B cell (primary cell): ENCODE data around the gene PLVAP. TPM values are rescaled to one million over a fixed set of nuclear protein-coding genes. Genes with fewer than 3 reads are reported as not detected.

Experiments
- ATAC-seq: fragments of 200-7000 bp; cut with Tn5 transposase; one replicate; pipeline ENCODE4 v1.10.0; 2021; ENCODE audit warnings: low read depth, mild to moderate bottlenecking, moderate number of reproducible peaks, moderate library complexity
- CTCF ChIA-PET: fragments of 350-600 bp; sonication (Branson Sonifier 250); formaldehyde crosslinking; loops from one replicate; lab custom pipeline; 2021; ENCODE audit warnings: antibody characterized with exemption, inconsistent platforms; lab: Charles Lee
- POLR2A ChIA-PET: fragments of 350-600 bp; sonication (Branson Sonifier 250); formaldehyde crosslinking; loops from one replicate; lab custom pipeline; 2021; ENCODE audit warnings: antibody characterized with exemption; lab: Charles Lee
- DNase-seq: peaks from one replicate; pipeline ENCODE4 v3.0.0; 2013
- H2AFZ ChIP-seq: 2 replicates; pipeline ENCODE4 v1.6.1; 2012; ENCODE audit warnings: mild to moderate bottlenecking, low read depth, low read length; ENCODE audit not compliant: insufficient read depth, poor library complexity, severe bottlenecking
- H3K27ac ChIP-seq, 2 donors: 1 replicate in 1 of 2; 2 replicates in 1 of 2; pipeline ENCODE4 v1.5.1; 2012 to 2013; ENCODE audit warnings: low read length in 2 of 2, mild to moderate bottlenecking in 2 of 2, moderate library complexity in 1 of 2
- H3K27me3 ChIP-seq, 4 experiments: fragments of 200-600 bp in 1 of 4; sonication (generic) in 1 of 4; replicated peaks in 1 of 4; 1 replicate in 2 of 4; 2 replicates in 2 of 4; pipeline versions ENCODE4 v1.6.1 to v1.7.0; 2013 to 2016; ENCODE audit warnings: low read length in 3 of 4, mild to moderate bottlenecking in 2 of 4, mixed read lengths in 1 of 4, moderate library complexity in 1 of 4; ENCODE audit not compliant: insufficient read depth in 4 of 4, control insufficient read depth in 3 of 4; ENCODE audit errors: control extremely low read depth in 1 of 4
- H3K36me3 ChIP-seq, 2 experiments: replicated peaks in 1 of 2; 1 replicate in 1 of 2; 2 replicates in 1 of 2; pipeline versions ENCODE4 v1.6.1 to v1.7.1; 2013; ENCODE audit warnings: low read length in 1 of 2; ENCODE audit not compliant: insufficient read depth in 2 of 2, control insufficient read depth in 1 of 2; ENCODE audit errors: control extremely low read depth in 1 of 2, extremely low read depth in 1 of 2
- H3K4me1 ChIP-seq, 2 donors: fragments of 200-600 bp in 1 of 2; sonication (generic) in 1 of 2; 1 replicate in 1 of 2; 2 replicates in 1 of 2; pipeline versions ENCODE4 v1.5.1 to v1.6.1; 2013 to 2017; ENCODE audit warnings: low read length in 2 of 2; ENCODE audit not compliant: control insufficient read depth in 2 of 2, insufficient read depth in 2 of 2
- H3K4me2 ChIP-seq: replicated peaks from 2 replicates; pipeline ENCODE3; 2012; ENCODE audit warnings: mild to moderate bottlenecking, low read depth, low read length; ENCODE audit not compliant: poor library complexity, severe bottlenecking
- H3K4me3 ChIP-seq, 5 experiments: fragments of 200-600 bp in 1 of 5; sonication (generic) in 1 of 5; 1 replicate in 3 of 5; 2 replicates in 2 of 5; pipeline versions ENCODE4 v1.5.1 to v1.7.0; 2011 to 2016; ENCODE audit warnings: low read length in 4 of 5, mild to moderate bottlenecking in 4 of 5, low read depth in 2 of 5, control low read depth in 1 of 5, moderate library complexity in 1 of 5; ENCODE audit not compliant: insufficient read depth in 1 of 5; ENCODE audit errors: control extremely low read depth in 1 of 5, extremely low read depth in 1 of 5
- H3K79me2 ChIP-seq: fragments of 200-600 bp; sonication (generic); one replicate; pipeline ENCODE4 v1.6.0; 2016; ENCODE audit warnings: low read length; ENCODE audit not compliant: control insufficient read depth, insufficient read depth
- H3K9ac ChIP-seq: fragments of 200-600 bp; sonication (generic); 2 replicates; pipeline ENCODE4 v1.6.1; 2017; ENCODE audit warnings: mild to moderate bottlenecking, low read length, moderate library complexity
- H3K9me3 ChIP-seq, 3 donors: one replicate each; pipeline versions ENCODE4 v1.6.1 to v1.7.1; 2013; ENCODE audit warnings: low read length in 2 of 3; ENCODE audit not compliant: control insufficient read depth in 2 of 3, insufficient read depth in 1 of 3; ENCODE audit errors: control extremely low read depth in 1 of 3
- H4K20me1 ChIP-seq: 2 replicates; pipeline ENCODE4 v1.6.0; 2012; ENCODE audit warnings: mild to moderate bottlenecking, low read length; ENCODE audit not compliant: insufficient read depth, control insufficient read depth, poor library complexity, severe bottlenecking
- H3K27ac Mint-ChIP-seq: one replicate; pipeline ENCODE4 v1.8.0; 2021; ENCODE audit warnings: mixed read lengths
- H3K27me3 Mint-ChIP-seq: one replicate; pipeline ENCODE4 v1.8.0; 2021; ENCODE audit warnings: mixed read lengths
- H3K4me1 Mint-ChIP-seq: one replicate; pipeline ENCODE4 v1.8.0; 2021; ENCODE audit warnings: mixed read lengths
- H3K4me3 Mint-ChIP-seq: one replicate; pipeline ENCODE4 v1.8.0; 2021; ENCODE audit warnings: mixed read lengths
- H3K9me3 Mint-ChIP-seq: one replicate; pipeline ENCODE4 v1.8.0; 2022; ENCODE audit warnings: mixed read lengths; ENCODE audit not compliant: insufficient read depth
- EZH2 ChIP-seq: IDR thresholded peaks from 2 replicates; pipeline ENCODE4 v1.6.1; 2012; ENCODE audit warnings: borderline replicate concordance, low read depth, mild to moderate bottlenecking, moderate library complexity, low read length; ENCODE audit not compliant: insufficient read depth, poor library complexity, severe bottlenecking
- WGBS: methylation state at CpG from one replicate; pipeline ENCODE4 v1.1.5; 2013; ENCODE audit warnings: missing lambda C conversion rate; ENCODE audit not compliant: insufficient coverage; 5-methylcytosine and 5-hydroxymethylcytosine counted together
- intact Hi-C: fragments of 100-400 bp; cut with micrococcal nuclease; formaldehyde crosslinking; loops from one replicate; pipeline ENCODE4 v1.10.0; 2022
- polyA plus RNA-seq: library from polyadenylated mRNA; depleted of rRNA; stranded (reverse); fragments of >200 nt; gene quantifications from 2 replicates; pipeline ENCODE4 v1.2.3, GENCODE V29; 2012
- total RNA-seq, 2 donors: library from RNA; stranded (reverse); fragments of 120-200 nt in 1 of 2; gene quantifications; 1 replicate in 1 of 2; 2 replicates in 1 of 2; pipeline versions ENCODE4 v1.2.3 to v1.2.4, GENCODE V29; 2013 to 2022
- TF ChIP-seq, protein P1 (sequence below): fragments of 200-600 bp; IDR thresholded peaks from one replicate; pipeline ENCODE4 v1.8.0; 2022; ENCODE audit warnings: antibody characterized with exemption, mild to moderate bottlenecking

Gene PLVAP
- total and polyA plus RNA-seq, 2 donors (not counting 1 experiment from before 2014, with no cell fraction given): 0.06 TPM; not detected in 1

GRCh38 chr19:17311455-17312188, 65.5 kb downstream of the PLVAP start:
- POLR2A ChIA-PET: interaction anchor here (0.8 kb wide), 1 partner anchor 13 kb away, joined by 3 read pairs; no protein-coding TSS in a partner anchor
- H2AFZ ChIP-seq: no peak overlapping the region
- DNase-seq: no peak

More at GRCh38 chr19:17311455-17312188, 65.5 kb downstream of the PLVAP start:
- peaks cover 10 to 20% of the 10 kb centered on the region in 2 donors for H3K4me1 ChIP-seq
- peak overlapping the region; percentile 29 for H3K4me3 Mint-ChIP-seq
- H3K79me2 ChIP-seq: peaks cover 72% of the 10 kb centered on the region
- H3K4me2 ChIP-seq: no peak overlapping the region
- WGBS: 89% methylated on average over 10 of the region's 11 CpGs
- no peak overlapping the region for H3K27ac Mint-ChIP-seq
- CTCF ChIA-PET: interaction anchor here (1.0 kb wide), 1 partner anchor 262 kb away, joined by 3 read pairs; no protein-coding TSS in a partner anchor
- no peak for TF ChIP-seq EZH2
- TF ChIP-seq, protein P1, sequence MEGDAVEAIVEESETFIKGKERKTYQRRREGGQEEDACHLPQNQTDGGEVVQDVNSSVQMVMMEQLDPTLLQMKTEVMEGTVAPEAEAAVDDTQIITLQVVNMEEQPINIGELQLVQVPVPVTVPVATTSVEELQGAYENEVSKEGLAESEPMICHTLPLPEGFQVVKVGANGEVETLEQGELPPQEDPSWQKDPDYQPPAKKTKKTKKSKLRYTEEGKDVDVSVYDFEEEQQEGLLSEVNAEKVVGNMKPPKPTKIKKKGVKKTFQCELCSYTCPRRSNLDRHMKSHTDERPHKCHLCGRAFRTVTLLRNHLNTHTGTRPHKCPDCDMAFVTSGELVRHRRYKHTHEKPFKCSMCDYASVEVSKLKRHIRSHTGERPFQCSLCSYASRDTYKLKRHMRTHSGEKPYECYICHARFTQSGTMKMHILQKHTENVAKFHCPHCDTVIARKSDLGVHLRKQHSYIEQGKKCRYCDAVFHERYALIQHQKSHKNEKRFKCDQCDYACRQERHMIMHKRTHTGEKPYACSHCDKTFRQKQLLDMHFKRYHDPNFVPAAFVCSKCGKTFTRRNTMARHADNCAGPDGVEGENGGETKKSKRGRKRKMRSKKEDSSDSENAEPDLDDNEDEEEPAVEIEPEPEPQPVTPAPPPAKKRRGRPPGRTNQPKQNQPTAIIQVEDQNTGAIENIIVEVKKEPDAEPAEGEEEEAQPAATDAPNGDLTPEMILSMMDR: no peak
- no peaks in the 10 kb centered on the region for H3K27me3 ChIP-seq
- H3K9me3 Mint-ChIP-seq: no peaks in the 10 kb centered on the region
- H3K27me3 Mint-ChIP-seq: no peaks in the 10 kb centered on the region
- H3K9me3 ChIP-seq: no peaks in the 10 kb centered on the region
- H3K4me3 ChIP-seq: no peak overlapping the region
- H3K36me3 ChIP-seq: peaks cover 0 to 25% of the 10 kb centered on the region in 2 experiments
- no peak overlapping the region for H3K27ac ChIP-seq
- no peak for ATAC-seq
- H3K9ac ChIP-seq: no peak overlapping the region
- intact Hi-C loops: no loop called here
- H3K4me1 Mint-ChIP-seq: peaks cover 25% of the 10 kb centered on the region
- H4K20me1 ChIP-seq: peaks cover 62% of the 10 kb centered on the region
